ENCODE data around the gene SOX5. TPM values are rescaled to one million over a fixed set of nuclear protein-coding genes. Genes with fewer than 3 reads are reported as not detected.
"Not testable (repeated sequence)": the region's sequence is repeated elsewhere in the genome, so short reads cannot be mapped to it uniquely, and the experiment has no call there.

SOX5 gene
- total RNA-seq, 4 donors from 2014 or later = 13.2 to 32.4 (median 23.3) TPM

GRCh38 chr12:23729359-23729758, 220.1 kb downstream of the SOX5 start:
- H3K4me3 ChIP-seq (replicated peaks in 1 of 3) = no peak overlapping the region
- no peaks in the 10 kb centered on the region for H3K36me3 ChIP-seq
- no peak for DNase-seq
- H3K27me3 ChIP-seq = no peaks in the 10 kb centered on the region
- no peak overlapping the region for H3K27ac ChIP-seq
- no peaks in the 10 kb centered on the region for H3K9me3 ChIP-seq
- intact Hi-C loops (cut with DNase I) = no loop called here
- TF ChIP-seq CTCF (IDR thresholded peaks at IDR 0.05) (no peak), POLR2A (IDR thresholded peaks at IDR 0.05) (no peak)
- no peaks in the 10 kb centered on the region for H3K4me1 ChIP-seq

- intact Hi-C loops (cut with DNase I) = no loop called here
- H3K27me3 ChIP-seq = no peaks in the 10 kb centered on the region
- peaks cover 0 to under 1% of the 10 kb centered on the region in 2 donors for H3K4me1 ChIP-seq
- DNase-seq = no peak
- no peaks in the 10 kb centered on the region for H3K36me3 ChIP-seq
- H3K4me3 ChIP-seq (replicated peaks in 1 of 3) = no peak overlapping the region
- H3K9me3 ChIP-seq = no peaks in the 10 kb centered on the region
- H3K27ac ChIP-seq = no peak overlapping the region
- 80 to 92% methylated on average over 2 of the region's 2 CpGs for WGBS, 2 donors
- TF ChIP-seq POLR2A (IDR thresholded peaks at IDR 0.05) (no peak), CTCF (IDR thresholded peaks at IDR 0.05) (no peak)
These were observed 222.8 kb downstream of the SOX5 start for GRCh38 chr12:23726646-23727045.

- intact Hi-C loops (cut with DNase I) = no loop called here
- H3K4me3 ChIP-seq (replicated peaks in 1 of 3) = no peak overlapping the region
- peaks cover 0 to 5% of the 10 kb centered on the region in 2 donors for H3K4me1 ChIP-seq
- DNase-seq = no peak
- H3K27ac ChIP-seq = no peak overlapping the region
- H3K36me3 ChIP-seq = no peaks in the 10 kb centered on the region
- H3K9me3 ChIP-seq = no peaks in the 10 kb centered on the region
- WGBS, 2 donors = 59 to 64% methylated on average over 7 of the region's 7 CpGs
- TF ChIP-seq CTCF (IDR thresholded peaks at IDR 0.05) = no peak
- TF ChIP-seq POLR2A (IDR thresholded peaks at IDR 0.05) = no peak
- no peaks in the 10 kb centered on the region for H3K27me3 ChIP-seq
These were observed 226.8 kb downstream of the SOX5 start for GRCh38 chr12:23722655-23723054.

- Histone ChIP-seq H3K27me3 (no peaks in the 10 kb centered on the region), H3K27ac (no peak overlapping the region), H3K9me3 (no peaks in the 10 kb centered on the region), H3K4me3 (replicated peaks in 1 of 3) (no peak overlapping the region), H3K36me3 (no peaks in the 10 kb centered on the region), H3K4me1 (peaks cover 0 to 5% of the 10 kb centered on the region in 2 donors)
- WGBS, 2 donors = 75 to 82% methylated on average over 8 of the region's 8 CpGs
- TF ChIP-seq CTCF (IDR thresholded peaks at IDR 0.05) (no peak), POLR2A (IDR thresholded peaks at IDR 0.05) (no peak)
- DNase-seq = no peak
- intact Hi-C loops (cut with DNase I) = no loop called here
These were observed 228.2 kb downstream of the SOX5 start for GRCh38 chr12:23721268-23721667.

- no peaks in the 10 kb centered on the region for H3K27me3 ChIP-seq
- no peaks in the 10 kb centered on the region for H3K36me3 ChIP-seq
- DNase-seq = no peak
- WGBS, 2 donors = 88 to 97% methylated on average over 2 of the region's 2 CpGs
- H3K4me3 ChIP-seq (replicated peaks in 1 of 3) = no peak overlapping the region
- no peak overlapping the region for H3K27ac ChIP-seq
- peaks cover 0 to 5% of the 10 kb centered on the region in 2 donors for H3K4me1 ChIP-seq
- intact Hi-C loops (cut with DNase I) = no loop called here
- no peaks in the 10 kb centered on the region for H3K9me3 ChIP-seq
- no peak for TF ChIP-seq CTCF (IDR thresholded peaks at IDR 0.05)
- no peak for TF ChIP-seq POLR2A (IDR thresholded peaks at IDR 0.05)
These were observed 230.0 kb downstream of the SOX5 start for GRCh38 chr12:23719493-23719892.

GRCh38 chr12:23710361-23710760, 239.1 kb downstream of the SOX5 start:
- H3K36me3 ChIP-seq; H3K27ac ChIP-seq; H3K4me1 ChIP-seq; H3K9me3 ChIP-seq; intact Hi-C loops (cut with DNase I); H3K4me3 ChIP-seq (replicated peaks in 1 of 3); DNase-seq; H3K27me3 ChIP-seq: not testable (repeated sequence)
- WGBS, 2 donors = 95 to 96% methylated on average over 4 of the region's 4 CpGs
